Stimulated activated naive CD4-positive, alpha-beta T cell (primary cell): ENCODE data around the gene RBM10.
A peak's percentile ranks its signal among the peaks of the same experiment; 100 is the strongest.

Source experiments
- DNase-seq, 6 experiments: peaks; one replicate each; lab custom pipeline; 2025; lab: John Stamatoyannopoulos, UW

RBM10 gene

DNA sequence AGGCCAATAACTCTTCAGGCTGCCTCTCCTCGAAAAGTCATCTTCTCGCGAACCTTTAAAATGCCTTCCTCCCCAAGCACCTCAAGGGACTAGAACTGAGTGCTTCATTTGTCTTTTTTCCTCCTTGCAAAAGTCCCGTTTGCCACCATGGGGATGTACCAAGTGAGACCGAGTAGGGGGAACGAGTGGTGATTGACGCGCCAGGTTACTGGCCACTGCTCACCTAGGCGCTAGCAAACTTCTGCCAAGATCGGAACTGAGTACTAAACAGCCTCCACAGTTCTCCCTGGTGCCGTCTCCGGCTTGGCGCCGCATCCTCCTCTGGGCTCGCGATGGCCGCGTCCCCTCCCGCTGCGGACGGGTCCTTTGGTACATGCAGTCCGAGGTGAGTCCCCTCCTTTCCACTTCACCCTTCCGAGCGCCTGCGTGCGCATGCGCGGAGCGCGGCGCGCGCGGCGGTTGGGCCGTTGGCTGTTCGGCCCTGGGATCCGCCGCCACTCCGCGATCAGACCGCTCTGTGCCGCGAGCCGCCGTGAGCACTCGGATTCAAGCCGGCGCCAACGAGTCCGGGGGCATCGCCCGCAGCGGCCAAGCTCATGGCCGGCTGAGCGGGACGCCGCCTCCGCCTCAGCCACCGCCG, 73.4 kb downstream of the RBM10 start, which contains the start of gene CDK16:
CDK16 (plus strand) TSS at position 402 of the 640 bp plus-strand sequence. CDS start 4,877 bp downstream, outside the sequence.
- peak; percentile 56 to 99 (median 84) for DNase-seq

DNA sequence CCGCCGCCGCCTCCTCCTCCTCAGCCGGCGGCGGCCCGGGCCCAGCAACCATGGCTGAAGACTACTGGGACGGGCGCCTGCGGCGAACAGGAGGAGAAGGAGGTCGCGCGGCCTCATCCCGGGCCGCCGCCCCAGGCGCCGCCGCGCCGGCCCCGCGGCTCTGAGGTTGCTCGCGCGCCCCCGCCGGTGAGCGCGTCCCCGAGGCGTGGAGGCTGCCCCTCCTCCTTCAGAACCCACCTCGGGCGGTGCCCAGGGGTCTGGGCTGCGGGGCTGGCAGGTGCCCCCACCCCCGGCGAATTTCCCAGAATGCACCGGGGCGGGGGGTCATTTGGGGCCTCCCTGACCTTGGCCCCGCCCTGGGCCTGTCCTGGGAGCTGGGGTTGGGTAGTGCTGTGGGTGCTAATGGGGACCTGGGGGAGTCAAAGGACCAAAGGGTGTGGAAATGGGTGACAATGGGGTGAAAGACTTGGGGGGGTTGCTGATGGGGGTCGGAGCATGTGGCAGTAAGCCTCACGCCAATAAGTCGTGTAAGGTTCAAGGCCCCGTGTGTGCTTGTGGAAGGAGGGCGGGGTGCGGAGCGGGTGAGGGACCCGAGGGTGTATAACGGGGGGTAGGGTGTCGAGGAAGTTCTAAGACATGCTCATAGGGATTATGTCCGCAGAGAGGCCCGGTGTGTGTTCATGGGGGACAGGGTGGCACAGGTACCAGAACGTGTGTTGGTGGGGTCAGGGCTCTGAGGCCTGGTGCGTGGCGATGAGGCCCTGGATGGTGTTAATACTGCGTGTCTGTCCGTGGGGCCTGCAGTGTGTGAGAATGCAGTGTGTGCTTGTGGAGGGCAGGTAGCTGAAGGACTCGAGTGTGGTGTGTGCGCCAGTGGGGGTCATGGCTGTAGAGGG, 74.1 kb downstream of the RBM10 start:
- DNase-seq, result peak in 4 of 6 experiments; percentile 17 to 63 (median 32)

DNA sequence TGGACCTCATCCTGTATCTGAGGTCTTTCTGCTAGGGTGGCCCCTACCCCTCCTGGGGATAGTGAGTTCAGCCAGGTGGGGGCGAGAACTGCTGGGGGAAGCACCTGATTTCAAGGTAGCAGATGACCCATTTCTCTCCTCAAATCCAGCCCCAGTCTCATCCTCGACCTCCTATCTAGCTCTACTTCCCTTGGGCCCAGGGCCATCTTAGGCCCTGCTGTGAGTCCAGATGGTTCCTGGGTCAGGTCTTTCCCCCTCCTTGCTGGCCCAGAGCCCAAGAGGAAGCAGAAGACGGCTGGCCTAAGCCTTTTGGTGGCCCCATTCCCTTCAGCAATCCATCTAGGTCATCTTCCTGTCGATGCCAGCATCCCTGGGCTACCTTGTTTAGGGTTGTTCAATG, 76.7 kb downstream of the RBM10 start:
- no peak for DNase-seq

DNA sequence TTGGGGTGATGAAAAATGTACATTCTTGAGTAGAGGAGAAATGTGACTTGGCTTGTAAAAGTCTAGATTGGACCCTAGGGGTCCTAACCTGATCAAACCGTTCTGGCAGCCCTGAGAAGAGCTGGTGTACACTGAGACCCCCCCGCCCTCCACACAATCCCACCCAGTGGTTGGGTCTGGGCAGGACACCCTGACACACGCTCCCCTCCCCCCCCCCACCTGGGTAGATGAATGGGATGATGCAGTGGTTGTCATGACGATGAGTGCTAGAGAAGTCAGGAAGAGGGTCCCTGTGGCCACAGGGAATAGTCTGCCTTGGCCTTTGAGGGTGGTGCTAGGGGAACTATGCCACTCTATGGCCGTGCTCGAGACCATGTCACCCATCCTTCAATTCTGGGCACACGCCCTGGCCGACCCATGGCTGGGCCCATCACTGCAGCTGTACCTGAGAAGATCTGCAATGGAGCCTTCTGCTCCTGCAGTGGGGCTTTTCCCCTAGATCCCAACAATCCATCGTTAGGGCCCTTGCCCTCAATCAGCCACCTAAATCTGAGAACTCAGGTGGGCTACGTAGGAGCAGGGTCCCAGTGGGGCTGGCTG, 77.8 kb downstream of the RBM10 start:
- DNase-seq, result peak in 2 of 6 experiments; percentile 3 to 12

DNA sequence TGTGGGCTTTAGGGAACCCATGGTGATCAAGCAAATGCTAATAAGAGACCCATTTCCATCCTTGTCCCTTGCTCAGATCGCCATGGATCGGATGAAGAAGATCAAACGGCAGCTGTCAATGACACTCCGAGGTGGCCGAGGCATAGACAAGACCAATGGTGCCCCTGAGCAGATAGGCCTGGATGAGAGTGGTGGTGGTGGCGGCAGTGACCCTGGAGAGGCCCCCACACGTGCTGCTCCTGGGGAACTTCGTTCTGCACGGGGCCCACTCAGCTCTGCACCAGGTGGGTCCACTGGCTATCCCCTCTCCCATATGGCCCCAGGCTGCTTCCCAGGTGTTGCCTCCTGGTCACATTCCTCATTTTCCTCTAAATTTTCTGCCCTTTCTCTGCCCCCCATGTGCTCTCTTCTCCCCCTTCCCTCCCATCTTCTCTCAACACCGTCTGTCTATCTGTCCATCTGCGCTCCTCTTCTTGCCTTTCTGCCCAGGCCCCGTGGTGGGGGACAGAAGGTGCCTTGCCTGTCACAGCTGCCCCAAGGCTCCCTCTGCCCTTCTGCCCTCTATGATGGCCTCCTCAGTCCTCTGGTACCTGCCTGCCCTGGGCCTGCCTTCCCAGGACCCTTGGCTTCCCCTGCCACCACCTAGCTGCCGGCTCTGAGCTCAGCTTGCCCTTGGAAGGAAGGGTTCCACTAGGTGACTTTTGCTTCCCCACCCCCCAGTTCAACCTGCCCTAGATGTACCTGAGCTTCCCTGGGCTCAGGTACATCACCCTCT, 78.6 kb downstream of the RBM10 start:
- no peak for DNase-seq

DNA sequence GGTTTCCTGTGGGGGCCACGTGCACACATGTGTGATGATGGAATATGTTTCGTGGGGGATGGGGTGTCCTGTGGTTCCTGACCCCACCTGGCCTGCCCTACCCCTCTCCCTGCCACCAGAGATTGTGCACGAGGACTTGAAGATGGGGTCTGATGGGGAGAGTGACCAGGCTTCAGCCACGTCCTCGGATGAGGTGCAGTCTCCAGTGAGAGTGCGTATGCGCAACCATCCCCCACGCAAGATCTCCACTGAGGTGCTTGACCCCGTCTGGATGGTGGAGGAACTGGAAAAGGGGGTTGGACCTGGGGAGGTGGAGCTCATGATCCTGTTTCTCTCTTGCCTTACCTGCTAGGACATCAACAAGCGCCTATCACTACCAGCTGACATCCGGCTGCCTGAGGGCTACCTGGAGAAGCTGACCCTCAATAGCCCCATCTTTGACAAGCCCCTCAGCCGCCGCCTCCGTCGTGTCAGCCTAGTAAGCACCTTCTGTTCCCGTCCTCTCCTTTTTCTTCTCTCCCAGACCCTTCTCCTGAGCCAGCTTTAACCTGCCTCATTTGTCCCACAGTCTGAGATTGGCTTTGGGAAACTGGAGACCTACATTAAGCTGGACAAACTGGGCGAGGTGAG, 79.4 kb downstream of the RBM10 start:
- DNase-seq, result no peak

DNA sequence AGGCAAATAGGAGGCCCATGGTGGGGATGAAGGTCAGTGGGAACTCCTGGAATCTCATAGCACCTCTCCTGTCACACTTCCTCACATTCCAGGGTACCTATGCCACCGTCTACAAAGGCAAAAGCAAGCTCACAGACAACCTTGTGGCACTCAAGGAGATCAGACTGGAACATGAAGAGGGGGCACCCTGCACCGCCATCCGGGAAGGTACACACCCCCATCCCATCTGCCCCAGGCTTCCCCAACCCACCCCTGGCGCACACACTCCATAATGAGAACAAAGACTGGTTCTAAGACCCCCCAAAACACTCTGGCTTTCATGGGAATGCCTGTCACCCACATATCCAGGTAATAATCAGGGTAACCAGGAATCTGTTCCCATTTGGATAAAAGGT, 79.9 kb downstream of the RBM10 start:
- no peak for DNase-seq

DNA sequence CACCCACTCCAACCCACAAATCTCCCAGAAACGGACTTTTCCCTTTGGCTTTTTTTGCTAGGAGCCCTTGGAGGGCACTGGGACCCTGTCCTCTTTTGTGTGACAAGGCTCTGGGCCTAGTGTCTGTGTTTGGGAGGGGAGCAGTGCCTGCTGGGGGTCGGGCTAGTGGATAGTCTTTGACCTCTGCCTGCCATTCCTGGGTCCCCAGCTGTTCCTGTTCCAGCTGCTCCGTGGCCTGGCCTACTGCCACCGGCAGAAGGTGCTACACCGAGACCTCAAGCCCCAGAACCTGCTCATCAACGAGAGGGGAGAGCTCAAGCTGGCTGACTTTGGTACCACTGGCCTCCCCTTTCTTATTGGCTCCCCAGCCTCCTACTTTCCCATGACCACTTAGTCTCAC, 81.0 kb downstream of the RBM10 start:
- DNase-seq, result no peak

DNA sequence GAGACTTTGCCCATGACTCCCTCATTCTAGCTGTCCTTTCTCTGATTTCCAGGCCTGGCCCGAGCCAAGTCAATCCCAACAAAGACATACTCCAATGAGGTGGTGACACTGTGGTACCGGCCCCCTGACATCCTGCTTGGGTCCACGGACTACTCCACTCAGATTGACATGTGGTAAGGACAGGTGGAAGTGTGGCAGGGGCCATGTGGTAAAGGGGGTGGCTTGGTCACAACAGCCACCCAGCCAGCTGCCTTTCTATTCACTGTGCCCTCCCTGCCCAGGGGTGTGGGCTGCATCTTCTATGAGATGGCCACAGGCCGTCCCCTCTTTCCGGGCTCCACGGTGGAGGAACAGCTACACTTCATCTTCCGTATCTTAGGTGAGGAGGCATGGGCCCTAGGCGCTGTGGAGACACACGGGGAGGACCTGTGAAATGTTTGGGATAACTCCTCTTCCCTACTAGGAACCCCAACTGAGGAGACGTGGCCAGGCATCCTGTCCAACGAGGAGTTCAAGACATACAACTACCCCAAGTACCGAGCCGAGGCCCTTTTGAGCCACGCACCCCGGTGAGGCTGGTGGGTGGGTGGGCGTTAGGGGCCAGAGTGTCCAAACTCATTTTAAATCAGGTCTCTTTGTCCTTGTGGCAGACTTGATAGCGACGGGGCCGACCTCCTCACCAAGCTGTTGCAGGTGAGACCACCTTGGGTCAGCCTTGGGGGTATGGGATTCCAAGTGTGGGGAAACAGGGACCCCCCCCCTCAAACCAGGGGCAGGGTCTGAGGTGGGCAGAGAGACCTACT, 81.7 kb downstream of the RBM10 start:
- DNase-seq, result no peak

DNA sequence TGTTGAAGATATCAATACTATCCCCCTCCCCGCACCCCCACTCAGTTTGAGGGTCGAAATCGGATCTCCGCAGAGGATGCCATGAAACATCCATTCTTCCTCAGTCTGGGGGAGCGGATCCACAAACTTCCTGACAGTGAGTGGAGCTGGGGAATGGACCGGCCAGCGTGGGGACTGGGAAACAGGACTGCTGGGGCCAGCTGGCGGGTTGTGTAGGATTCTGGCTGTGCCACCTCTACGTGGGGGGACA, 82.2 kb downstream of the RBM10 start:
- DNase-seq, result no peak

DNA sequence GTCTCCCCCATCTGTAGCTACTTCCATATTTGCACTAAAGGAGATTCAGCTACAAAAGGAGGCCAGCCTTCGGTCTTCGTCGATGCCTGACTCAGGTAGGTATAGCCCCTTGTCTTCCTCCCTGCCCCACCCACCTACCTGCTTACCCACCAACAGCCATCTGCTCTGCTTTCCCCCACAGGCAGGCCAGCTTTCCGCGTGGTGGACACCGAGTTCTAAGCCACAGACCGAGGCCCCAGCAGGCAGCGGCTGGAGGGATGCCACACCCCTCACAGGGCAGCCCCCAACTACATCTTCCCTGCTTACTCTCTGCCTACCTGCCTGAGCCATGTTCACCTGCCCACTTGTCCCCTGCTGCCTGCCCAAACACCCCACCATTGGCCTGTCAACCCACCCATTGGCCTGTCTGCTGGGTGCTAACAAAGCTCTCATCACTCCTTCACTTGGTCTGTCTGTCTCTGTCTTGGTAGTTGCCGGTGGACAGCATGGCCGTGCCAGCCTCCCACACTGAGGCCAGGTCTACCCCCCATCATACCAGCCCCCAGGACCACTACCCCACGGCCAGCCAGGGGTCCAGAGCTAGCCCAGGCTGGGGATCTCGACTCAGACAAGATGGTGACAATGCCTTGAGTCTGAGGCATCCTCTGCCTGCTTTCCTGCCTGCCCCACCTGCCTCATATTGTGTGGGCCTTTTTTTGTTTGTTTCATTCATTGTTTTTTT, 83.7 kb downstream of the RBM10 start:
- no peak for DNase-seq

DNA sequence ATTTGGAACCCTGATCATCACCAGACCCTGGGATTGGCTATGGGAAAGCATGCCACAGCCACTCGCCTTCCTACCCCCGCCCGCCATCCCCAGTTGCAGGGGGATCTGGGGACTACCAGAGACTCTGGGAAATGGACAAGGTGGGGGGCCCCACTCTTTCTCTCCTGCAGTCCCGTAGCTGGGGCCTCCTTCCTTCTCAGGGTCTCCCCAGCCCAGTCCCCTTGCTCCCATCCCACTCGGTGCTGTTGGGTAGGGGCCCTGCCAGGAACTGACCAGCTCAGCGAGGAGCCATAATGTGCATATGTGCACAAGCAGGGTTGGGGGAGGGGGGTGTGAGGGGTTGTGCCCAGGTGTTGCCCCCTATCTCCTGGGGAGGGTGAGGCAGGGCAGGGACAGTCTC, 84.4 kb downstream of the RBM10 start:
- no peak for DNase-seq

DNA sequence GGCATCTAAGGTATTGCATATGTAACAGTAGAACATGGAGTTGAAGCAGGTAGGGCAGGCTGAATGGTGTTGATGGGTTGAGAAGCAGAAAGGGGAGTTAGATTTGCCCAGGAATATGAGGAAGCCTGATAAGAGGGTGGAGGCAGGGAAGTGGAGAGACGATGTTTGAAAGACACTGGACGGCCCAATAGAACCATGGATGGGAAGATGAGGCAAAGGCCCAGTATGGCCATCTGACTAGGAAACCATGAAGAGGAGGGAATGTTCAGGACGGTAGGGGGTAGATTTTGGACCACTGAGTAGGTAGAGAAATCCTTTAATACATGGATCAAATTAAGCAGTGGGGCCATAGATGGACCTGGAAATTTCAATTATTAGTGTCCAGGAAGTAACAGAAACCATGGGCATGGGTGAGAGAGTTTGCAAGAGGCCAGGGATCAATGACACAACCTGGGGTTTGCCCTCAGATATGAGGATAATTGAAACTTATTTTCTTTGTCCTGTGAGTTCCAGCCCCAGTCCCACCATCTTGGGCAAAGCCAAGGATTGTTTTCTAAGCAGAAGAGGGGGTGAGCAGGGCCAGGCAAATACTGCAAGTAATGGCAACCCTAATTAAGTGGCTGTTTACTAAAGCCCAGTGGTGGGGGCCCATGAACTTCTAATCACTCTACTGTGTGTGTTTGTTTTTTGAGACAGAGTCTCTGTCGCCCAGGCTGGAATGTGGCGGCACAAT, 85.3 kb downstream of the RBM10 start:
- no peak for DNase-seq

DNA sequence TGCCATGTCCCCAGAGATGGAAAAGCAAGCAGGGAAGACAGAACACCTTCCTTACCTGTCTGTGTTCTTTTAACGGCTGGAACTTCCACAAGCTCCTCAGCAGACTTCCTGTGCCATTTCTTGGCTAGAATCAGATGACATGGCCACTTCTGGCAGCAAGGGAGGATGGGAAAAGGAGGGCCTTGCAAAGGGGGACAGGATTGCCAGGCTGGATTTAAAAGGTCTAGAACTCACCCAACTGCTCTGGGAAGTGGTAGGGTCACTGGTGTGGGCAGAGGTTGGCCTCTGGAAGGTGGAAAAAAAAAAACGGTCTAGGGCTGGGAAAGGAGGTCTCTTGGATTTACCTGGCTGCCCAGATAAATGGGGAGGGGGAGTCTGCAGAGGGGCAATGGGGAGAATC, 86.1 kb downstream of the RBM10 start:
- DNase-seq, result no peak

DNA sequence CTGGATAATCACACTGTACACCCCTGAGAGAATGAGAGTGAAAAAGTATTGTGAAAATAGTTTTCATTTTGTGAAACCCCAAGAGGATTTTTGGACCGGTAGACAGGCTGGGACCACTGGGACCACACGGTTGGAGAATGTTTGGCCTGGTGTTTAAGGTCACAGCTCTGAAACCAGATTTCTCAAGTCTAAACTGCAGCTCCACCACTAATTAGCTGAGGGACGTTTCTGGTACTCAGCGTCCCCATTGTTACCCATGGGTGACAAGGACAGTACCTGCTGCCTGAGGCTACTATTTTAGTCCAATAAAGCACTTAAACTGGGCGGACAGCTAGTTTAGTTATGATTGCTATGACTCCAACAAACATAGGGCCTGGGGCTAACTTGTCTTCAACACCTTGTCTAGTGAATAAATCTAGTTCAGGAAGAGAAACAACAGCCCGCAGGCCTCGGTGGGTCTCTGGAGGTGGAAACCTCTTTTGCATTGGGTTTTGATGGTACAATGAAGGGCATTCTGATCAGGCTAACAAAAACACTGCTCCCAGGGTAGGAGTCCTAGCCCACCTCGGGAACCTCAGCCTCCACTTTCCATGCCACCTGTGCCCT, 87.3 kb downstream of the RBM10 start:
- no peak for DNase-seq

DNA sequence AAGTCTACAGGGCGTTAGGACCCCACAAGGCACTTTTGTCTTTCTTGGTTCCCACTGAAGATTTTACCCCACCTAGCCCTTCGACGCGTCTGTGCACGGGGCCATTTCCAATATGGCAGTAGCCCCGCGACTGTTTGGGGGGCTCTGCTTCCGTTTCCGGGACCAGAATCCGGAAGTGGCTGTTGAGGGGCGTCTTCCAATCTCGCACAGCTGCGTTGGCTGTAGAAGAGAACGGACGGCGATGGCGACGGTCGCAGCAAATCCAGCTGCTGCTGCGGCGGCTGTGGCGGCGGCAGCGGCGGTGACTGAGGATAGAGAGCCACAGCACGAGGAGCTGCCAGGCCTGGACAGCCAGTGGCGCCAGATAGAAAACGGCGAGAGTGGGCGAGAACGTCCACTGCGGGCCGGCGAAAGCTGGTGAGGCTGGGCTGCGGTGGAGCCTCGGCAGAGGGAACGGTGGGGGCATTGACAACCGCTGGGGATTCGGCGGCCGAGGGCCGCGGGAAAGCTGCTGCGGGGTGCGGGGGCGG, 87.8 kb downstream of the RBM10 start, which contains the start of gene USP11:
USP11 (plus strand) TSS at position 207 of the 530 bp plus-strand sequence; CDS start at position 242, 35 bp downstream.
- peak in 5 of 6 experiments; percentile 22 to 75 (median 50) for DNase-seq

DNA sequence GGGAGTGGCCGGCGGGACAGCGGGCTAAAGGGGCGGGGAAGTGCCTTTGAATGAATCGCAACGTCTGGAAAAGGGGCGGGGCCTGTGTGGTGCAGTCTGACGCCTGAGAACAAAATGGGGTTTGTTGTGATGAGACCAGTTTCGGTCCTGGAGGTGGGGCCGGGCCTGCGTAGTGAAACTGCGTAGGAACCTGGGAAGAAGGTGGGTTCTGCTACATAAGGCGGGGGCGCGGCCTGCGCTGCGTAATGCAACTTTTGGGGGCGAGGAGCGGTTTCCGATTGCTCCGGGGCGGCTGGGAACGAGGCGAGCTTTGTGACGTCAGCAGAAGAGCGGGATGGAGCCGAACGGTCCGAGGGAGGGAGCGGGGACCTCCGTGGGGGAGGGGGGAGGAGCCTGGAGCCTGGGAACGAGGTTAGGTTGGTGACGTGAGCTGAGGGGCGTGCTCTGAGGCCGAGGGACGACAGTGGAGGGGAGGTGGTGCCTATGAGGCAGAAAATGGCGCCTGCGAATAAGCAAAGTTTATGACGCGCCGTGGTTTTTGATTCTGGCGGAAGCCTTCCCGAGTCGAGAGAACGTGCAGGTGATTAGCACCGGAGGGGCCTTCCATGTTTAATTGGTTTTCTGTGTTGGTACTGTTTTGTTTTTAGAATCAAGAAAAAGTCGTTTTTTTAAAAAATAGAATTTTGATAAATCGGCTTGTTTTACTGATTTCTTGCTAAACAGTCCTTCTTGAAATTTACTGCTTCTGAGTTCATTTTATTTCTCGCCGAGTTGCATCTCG, 88.5 kb downstream of the RBM10 start:
- DNase-seq, result peak; percentile 89 to 95 (median 94)

DNA sequence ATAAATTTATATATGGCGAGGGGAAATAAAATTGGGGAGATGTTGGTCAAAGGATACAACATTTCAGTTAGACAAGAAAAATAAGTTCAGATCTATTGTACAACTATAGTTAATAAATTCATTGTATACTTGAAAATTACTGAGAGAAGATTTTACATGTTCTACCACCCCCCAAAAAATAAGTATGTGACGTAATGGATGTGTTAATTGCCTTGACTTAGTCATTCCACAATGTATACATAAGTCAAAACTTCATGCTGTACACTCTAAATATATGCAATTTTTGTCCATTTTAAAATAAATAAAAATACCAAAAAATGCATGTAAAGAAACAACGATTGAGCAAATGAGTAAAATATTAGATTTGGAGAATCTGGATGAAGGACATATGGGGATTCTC, 89.6 kb downstream of the RBM10 start:
- DNase-seq, result no peak
